ENCODE measurements around the gene PDILT.
"Not testable (repeated sequence)": the region's sequence is repeated elsewhere in the genome, so short reads cannot be mapped to it uniquely, and the experiment has no call there.

Gene PDILT, protein sequence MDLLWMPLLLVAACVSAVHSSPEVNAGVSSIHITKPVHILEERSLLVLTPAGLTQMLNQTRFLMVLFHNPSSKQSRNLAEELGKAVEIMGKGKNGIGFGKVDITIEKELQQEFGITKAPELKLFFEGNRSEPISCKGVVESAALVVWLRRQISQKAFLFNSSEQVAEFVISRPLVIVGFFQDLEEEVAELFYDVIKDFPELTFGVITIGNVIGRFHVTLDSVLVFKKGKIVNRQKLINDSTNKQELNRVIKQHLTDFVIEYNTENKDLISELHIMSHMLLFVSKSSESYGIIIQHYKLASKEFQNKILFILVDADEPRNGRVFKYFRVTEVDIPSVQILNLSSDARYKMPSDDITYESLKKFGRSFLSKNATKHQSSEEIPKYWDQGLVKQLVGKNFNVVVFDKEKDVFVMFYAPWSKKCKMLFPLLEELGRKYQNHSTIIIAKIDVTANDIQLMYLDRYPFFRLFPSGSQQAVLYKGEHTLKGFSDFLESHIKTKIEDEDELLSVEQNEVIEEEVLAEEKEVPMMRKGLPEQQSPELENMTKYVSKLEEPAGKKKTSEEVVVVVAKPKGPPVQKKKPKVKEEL

DNA sequence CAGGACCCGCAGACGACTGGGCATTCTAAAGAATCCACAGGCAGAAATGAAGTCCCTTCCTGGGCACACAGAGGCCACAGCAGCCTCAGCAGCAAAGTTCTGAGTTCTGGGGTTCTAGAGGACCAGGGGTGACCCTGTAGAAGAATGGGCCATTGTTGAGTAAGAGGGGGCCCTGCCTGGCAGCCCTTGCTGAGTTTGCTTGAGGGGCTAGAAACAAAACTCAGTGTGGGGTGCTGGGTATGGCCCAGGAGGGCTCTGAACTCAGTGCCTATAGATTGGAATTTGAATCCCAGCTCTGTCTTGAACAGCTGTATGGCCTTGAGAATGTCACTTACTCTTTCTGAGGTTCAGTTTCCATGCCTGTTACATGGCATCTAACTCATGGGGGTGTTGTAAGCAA is at the start of gene PDILT:
Gene PDILT (minus strand): TSS at position 101 of the 400 bp plus-strand sequence. CDS start 5,437 bp downstream, outside the sequence.
- Histone ChIP-seq H3K4me1 (ENCODE audit: control insufficient read depth in 5 of 5, insufficient read depth in 5 of 5, low read length in 5 of 5) (peaks cover 0 to 9% (median 3%) of the 10 kb centered on the region in 5 donors), H3K9me3 (ENCODE audit: control insufficient read depth in 5 of 5, low read length in 5 of 5) (peaks cover 0 to 3% (median 0%) of the 10 kb centered on the region in 5 donors), H3K27ac (ENCODE audit: low read depth, low read length) (no peak within 1 kb of the TSS), H3K4me3 (ENCODE audit: low read depth in 1 of 5, low read length in 5 of 5) (no peak within 1 kb of the TSS), H3K27me3 (ENCODE audit: control insufficient read depth in 5 of 5, insufficient read depth in 4 of 5, low read length in 5 of 5) (no peaks in the 10 kb centered on the region), H3K9ac (ENCODE audit: low read length in 5 of 5) (no peak within 1 kb of the TSS), H3K36me3 (ENCODE audit: control insufficient read depth in 5 of 5, insufficient read depth in 5 of 5, low read length in 5 of 5) (no peaks in the 10 kb centered on the region)

DNA sequence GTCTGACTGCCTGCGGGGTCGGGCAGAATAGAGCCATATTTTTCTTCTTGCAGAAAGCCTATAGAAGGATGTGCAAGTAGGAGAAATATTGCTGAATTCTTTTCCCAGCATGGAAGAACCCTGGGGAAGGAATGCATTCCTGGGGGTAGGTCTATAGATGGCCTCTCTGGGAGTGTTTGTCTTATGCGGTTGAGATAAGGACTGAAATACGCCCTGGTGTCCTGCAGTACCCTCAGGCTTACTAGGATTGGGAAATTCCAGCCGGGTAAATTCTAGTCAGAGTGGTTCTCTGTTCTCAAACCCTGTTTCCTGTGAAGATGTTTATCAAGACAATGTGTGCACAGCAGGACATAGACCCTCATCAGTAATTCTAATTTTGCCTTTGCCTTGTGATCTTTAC is 49.1 kb upstream of the PDILT start:
- H3K9me3 ChIP-seq (ENCODE audit: control insufficient read depth in 5 of 5, low read length in 5 of 5); H3K36me3 ChIP-seq (ENCODE audit: control insufficient read depth in 5 of 5, insufficient read depth in 5 of 5, low read length in 5 of 5); H3K27me3 ChIP-seq (ENCODE audit: control insufficient read depth in 5 of 5, insufficient read depth in 4 of 5, low read length in 5 of 5); H3K4me1 ChIP-seq (ENCODE audit: control insufficient read depth in 5 of 5, insufficient read depth in 5 of 5, low read length in 5 of 5); H3K27ac ChIP-seq (ENCODE audit: low read depth, low read length); H3K4me3 ChIP-seq (ENCODE audit: low read depth in 1 of 5, low read length in 5 of 5); H3K9ac ChIP-seq (ENCODE audit: low read length in 5 of 5): not testable (repeated sequence)

DNA sequence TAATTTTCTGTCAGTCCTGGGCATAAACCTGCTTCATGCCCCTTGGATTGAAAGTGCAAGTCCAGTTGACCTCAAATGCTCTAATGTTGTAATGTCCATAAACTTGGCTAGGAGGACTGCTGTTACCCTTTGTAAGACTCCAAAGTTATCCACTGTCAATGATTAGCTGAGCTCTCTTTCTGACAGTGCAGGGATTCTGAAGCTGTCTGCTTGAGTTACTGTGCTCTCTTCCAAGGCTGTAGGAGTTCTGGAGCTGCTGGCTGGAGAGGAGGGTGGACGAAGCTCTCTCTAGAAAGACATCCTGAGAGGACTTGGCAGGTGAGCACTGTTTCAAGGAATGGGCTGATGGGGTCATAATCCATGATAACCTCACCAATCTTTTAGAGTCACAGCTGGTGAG is 46.8 kb upstream of the PDILT start, which contains the start of gene ACSM2A:
Gene ACSM2A (plus strand): TSS at position 158 of the 400 bp plus-strand sequence. CDS start 8,594 bp downstream, outside the sequence.
- not testable (repeated sequence) for H3K4me1 ChIP-seq (ENCODE audit: control insufficient read depth in 5 of 5, insufficient read depth in 5 of 5, low read length in 5 of 5); H3K36me3 ChIP-seq (ENCODE audit: control insufficient read depth in 5 of 5, insufficient read depth in 5 of 5, low read length in 5 of 5); H3K27ac ChIP-seq (ENCODE audit: low read depth, low read length); H3K4me3 ChIP-seq (ENCODE audit: low read depth in 1 of 5, low read length in 5 of 5); H3K9ac ChIP-seq (ENCODE audit: low read length in 5 of 5); H3K27me3 ChIP-seq (ENCODE audit: control insufficient read depth in 5 of 5, insufficient read depth in 4 of 5, low read length in 5 of 5); H3K9me3 ChIP-seq (ENCODE audit: control insufficient read depth in 5 of 5, low read length in 5 of 5)

GRCh38 chr16:20446652-20447393 is 42.3 kb upstream of the PDILT start:
- not testable (repeated sequence) for H3K36me3 ChIP-seq (ENCODE audit: control insufficient read depth in 5 of 5, insufficient read depth in 5 of 5, low read length in 5 of 5); H3K4me1 ChIP-seq (ENCODE audit: control insufficient read depth in 5 of 5, insufficient read depth in 5 of 5, low read length in 5 of 5); H3K27me3 ChIP-seq (ENCODE audit: control insufficient read depth in 5 of 5, insufficient read depth in 4 of 5, low read length in 5 of 5); H3K4me3 ChIP-seq (ENCODE audit: low read depth in 1 of 5, low read length in 5 of 5); H3K27ac ChIP-seq (ENCODE audit: low read depth, low read length); H3K9ac ChIP-seq (ENCODE audit: low read length in 5 of 5); H3K9me3 ChIP-seq (ENCODE audit: control insufficient read depth in 5 of 5, low read length in 5 of 5)

DNA sequence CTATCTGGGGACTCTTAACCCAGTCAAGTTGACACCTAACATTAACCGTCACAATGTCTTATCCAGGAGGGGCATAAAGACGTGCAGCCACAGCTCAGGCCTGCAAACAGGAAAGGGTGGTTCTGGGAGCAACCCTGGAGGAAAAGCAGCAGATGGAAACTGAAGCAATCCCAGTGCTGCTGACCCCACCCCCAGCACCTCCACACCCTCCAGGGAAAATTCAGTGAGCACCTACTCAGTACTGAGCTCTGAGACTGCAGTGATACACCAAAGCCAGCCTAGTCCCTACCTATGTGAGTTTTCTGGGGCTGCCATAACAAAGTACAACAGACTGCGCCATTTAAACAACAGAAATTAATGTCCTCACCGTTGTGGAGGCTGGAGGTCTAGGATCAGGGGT is 37.3 kb upstream of the PDILT start:
- H3K9ac ChIP-seq (ENCODE audit: low read length in 5 of 5); H3K9me3 ChIP-seq (ENCODE audit: control insufficient read depth in 5 of 5, low read length in 5 of 5); H3K27me3 ChIP-seq (ENCODE audit: control insufficient read depth in 5 of 5, insufficient read depth in 4 of 5, low read length in 5 of 5); H3K36me3 ChIP-seq (ENCODE audit: control insufficient read depth in 5 of 5, insufficient read depth in 5 of 5, low read length in 5 of 5); H3K27ac ChIP-seq (ENCODE audit: low read depth, low read length); H3K4me3 ChIP-seq (ENCODE audit: low read depth in 1 of 5, low read length in 5 of 5): not testable (repeated sequence)
- H3K4me1 ChIP-seq (ENCODE audit: control insufficient read depth in 5 of 5, insufficient read depth in 5 of 5, low read length in 5 of 5): peaks cover 0 to 16% (median 15%) of the 10 kb centered on the region in 5 donors

DNA sequence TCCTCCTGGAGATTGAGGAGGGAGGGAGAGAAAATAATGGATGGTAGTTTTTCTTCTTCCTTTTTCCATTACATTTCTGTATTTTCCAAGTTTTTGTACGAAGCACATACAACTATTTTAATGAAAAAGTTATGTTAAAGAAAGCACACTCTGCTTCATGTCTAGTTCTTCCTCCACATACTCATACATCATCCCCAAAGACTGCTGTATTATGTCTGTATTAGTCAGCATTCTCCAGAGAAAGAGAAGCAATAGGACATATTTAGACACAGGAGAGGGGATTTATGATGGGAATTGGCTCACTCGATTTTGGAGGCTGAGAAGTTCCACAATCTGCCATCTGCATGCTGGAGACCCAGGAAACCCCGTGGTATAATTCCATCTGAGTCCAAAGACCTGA is 36.7 kb upstream of the PDILT start:
- H3K27me3 ChIP-seq (ENCODE audit: control insufficient read depth in 5 of 5, insufficient read depth in 4 of 5, low read length in 5 of 5): no peaks in the 10 kb centered on the region
- no peak overlapping the region for H3K9ac ChIP-seq (ENCODE audit: low read length in 5 of 5)
- peaks cover 0 to 3% (median 0%) of the 10 kb centered on the region in 5 donors for H3K36me3 ChIP-seq (ENCODE audit: control insufficient read depth in 5 of 5, insufficient read depth in 5 of 5, low read length in 5 of 5)
- H3K9me3 ChIP-seq (ENCODE audit: control insufficient read depth in 5 of 5, low read length in 5 of 5): no peaks in the 10 kb centered on the region
- peaks cover 0 to 16% (median 15%) of the 10 kb centered on the region in 5 donors for H3K4me1 ChIP-seq (ENCODE audit: control insufficient read depth in 5 of 5, insufficient read depth in 5 of 5, low read length in 5 of 5)
- H3K4me3 ChIP-seq (ENCODE audit: low read depth in 1 of 5, low read length in 5 of 5): no peak overlapping the region
- no peak overlapping the region for H3K27ac ChIP-seq (ENCODE audit: low read depth, low read length)

- H3K27me3 ChIP-seq (ENCODE audit: control insufficient read depth in 5 of 5, insufficient read depth in 4 of 5, low read length in 5 of 5); H3K36me3 ChIP-seq (ENCODE audit: control insufficient read depth in 5 of 5, insufficient read depth in 5 of 5, low read length in 5 of 5); H3K9ac ChIP-seq (ENCODE audit: low read length in 5 of 5); H3K9me3 ChIP-seq (ENCODE audit: control insufficient read depth in 5 of 5, low read length in 5 of 5); H3K4me3 ChIP-seq (ENCODE audit: low read depth in 1 of 5, low read length in 5 of 5); H3K27ac ChIP-seq (ENCODE audit: low read depth, low read length): not testable (repeated sequence)
- peaks cover 0 to 16% (median 15%) of the 10 kb centered on the region in 5 donors for H3K4me1 ChIP-seq (ENCODE audit: control insufficient read depth in 5 of 5, insufficient read depth in 5 of 5, low read length in 5 of 5)
Observed at GRCh38 chr16:20440731-20441130, 36.2 kb upstream of the PDILT start.

DNA sequence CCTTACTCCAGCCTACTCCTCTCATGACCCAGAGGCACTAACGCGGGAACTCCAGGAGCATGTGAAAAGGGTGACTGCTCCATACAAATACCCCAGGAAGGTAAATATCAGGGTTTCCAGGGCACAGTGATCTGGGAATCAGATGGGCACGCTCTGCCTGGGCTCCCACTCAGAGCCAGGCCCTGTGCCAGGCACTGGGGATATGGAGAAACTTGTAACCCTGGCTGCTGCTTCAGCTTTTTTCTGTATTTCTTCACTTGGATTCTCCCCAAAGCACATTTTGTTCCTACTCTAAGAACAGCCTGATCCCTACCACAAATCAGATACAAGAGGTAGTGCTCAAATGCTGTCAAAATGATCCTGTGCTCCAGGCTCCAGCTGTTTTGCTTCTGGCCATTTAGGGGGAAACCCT is 35.3 kb upstream of the PDILT start:
- H3K4me3 ChIP-seq (ENCODE audit: low read depth in 1 of 5, low read length in 5 of 5); H3K27me3 ChIP-seq (ENCODE audit: control insufficient read depth in 5 of 5, insufficient read depth in 4 of 5, low read length in 5 of 5); H3K27ac ChIP-seq (ENCODE audit: low read depth, low read length); H3K36me3 ChIP-seq (ENCODE audit: control insufficient read depth in 5 of 5, insufficient read depth in 5 of 5, low read length in 5 of 5); H3K9me3 ChIP-seq (ENCODE audit: control insufficient read depth in 5 of 5, low read length in 5 of 5); H3K9ac ChIP-seq (ENCODE audit: low read length in 5 of 5): not testable (repeated sequence)
- peaks cover 0 to 16% (median 15%) of the 10 kb centered on the region in 5 donors for H3K4me1 ChIP-seq (ENCODE audit: control insufficient read depth in 5 of 5, insufficient read depth in 5 of 5, low read length in 5 of 5)

- H3K27ac ChIP-seq (ENCODE audit: low read depth, low read length); H3K27me3 ChIP-seq (ENCODE audit: control insufficient read depth in 5 of 5, insufficient read depth in 4 of 5, low read length in 5 of 5): not testable (repeated sequence)
- peaks cover 0 to 16% (median 15%) of the 10 kb centered on the region in 5 donors for H3K4me1 ChIP-seq (ENCODE audit: control insufficient read depth in 5 of 5, insufficient read depth in 5 of 5, low read length in 5 of 5)
Observed at GRCh38 chr16:20438950-20439349, 34.4 kb upstream of the PDILT start.

DNA sequence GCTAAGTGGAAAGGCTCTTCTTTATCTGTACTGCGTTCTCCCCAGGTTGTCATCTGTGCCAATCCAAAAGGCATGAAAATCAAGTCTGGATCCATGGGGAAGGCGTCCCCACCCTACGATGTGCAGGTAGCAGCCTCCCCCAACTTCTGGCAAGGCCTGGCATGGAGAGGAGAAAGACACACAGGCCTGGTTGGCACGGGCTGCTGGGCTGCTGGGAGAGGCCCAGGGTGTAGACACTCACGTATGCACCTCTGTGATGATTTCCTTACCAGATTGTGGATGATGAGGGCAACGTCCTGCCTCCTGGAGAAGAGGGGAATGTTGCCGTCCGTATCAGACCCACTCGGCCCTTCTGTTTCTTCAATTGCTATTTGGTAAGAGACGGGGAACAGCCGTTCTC is 26.4 kb upstream of the PDILT start:
- Histone ChIP-seq H3K9me3 (ENCODE audit: control insufficient read depth in 5 of 5, low read length in 5 of 5) (no peaks in the 10 kb centered on the region), H3K9ac (ENCODE audit: low read length in 5 of 5) (no peak overlapping the region), H3K4me3 (ENCODE audit: low read depth in 1 of 5, low read length in 5 of 5) (no peak overlapping the region), H3K4me1 (ENCODE audit: control insufficient read depth in 5 of 5, insufficient read depth in 5 of 5, low read length in 5 of 5) (peaks cover 0 to 7% (median 0%) of the 10 kb centered on the region in 5 donors), H3K27me3 (ENCODE audit: control insufficient read depth in 5 of 5, insufficient read depth in 4 of 5, low read length in 5 of 5) (no peaks in the 10 kb centered on the region), H3K27ac (ENCODE audit: low read depth, low read length) (no peak overlapping the region), H3K36me3 (ENCODE audit: control insufficient read depth in 5 of 5, insufficient read depth in 5 of 5, low read length in 5 of 5) (peaks cover 0 to 11% (median 2%) of the 10 kb centered on the region in 5 donors)

More at GRCh38 chr16:20438950-20439349, 34.4 kb upstream of the PDILT start:
- not testable (repeated sequence) for H3K36me3 ChIP-seq (ENCODE audit: control insufficient read depth in 5 of 5, insufficient read depth in 5 of 5, low read length in 5 of 5); H3K9me3 ChIP-seq (ENCODE audit: control insufficient read depth in 5 of 5, low read length in 5 of 5); H3K4me3 ChIP-seq (ENCODE audit: low read depth in 1 of 5, low read length in 5 of 5); H3K9ac ChIP-seq (ENCODE audit: low read length in 5 of 5)
